ENCODE measurements around the gene CHRNA5.

DNA sequence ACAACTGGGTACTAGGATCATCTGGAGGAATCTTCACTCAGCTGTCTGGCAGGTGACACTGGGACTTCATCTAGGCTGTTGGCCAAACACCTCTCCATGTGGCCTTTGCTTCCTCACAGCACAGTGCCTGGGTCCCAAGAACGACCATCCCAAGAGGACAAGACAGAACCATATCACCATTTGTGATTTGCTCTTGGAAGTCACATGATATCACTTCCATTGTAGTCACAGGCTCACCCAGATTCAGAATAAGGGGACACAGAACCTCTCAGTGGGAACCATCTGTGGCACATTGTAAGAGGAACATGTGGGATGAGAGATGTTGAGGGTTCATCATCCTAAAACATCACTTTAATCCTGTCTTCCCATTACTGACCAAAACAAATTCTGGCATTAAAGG lies 27.0 kb upstream of the CHRNA5 start:
- TF ChIP-seq FOXA1 (IDR thresholded peaks at IDR 0.05) = no peak
- TF ChIP-seq TARDBP (IDR thresholded peaks at IDR 0.05) = no peak
- no peak for TF ChIP-seq NFRKB (IDR thresholded peaks at IDR 0.05)
